GM21423 (cell line): ENCODE measurements around the gene BDKRB2.

Source experiments
- ATAC-seq: cut with Tn5 transposase; IDR thresholded peaks from one replicate; pipeline ENCODE4 v1.9.1; 2021; ENCODE audit warnings: mild to moderate bottlenecking, moderate library complexity; ENCODE audit not compliant: unreplicated experiment

The BDKRB2 gene

DNA sequence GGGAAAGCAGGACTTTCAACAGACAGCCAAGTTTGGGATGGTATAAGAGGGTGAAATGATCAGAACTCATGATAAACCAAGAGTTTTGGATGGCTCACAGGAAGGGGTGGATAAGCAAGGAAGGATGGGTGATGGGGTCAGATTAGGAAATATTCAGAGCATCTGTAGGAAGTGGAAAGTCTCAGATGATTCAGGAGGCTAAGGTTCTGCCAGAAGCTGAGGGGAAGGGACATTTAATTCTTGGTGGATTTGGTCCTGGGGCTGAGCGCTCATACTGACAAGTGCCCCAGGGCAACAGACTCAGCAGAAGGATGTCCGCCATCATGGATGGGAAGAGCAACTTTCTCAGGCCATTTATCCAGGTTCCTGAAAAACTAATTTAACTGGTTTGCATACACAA, 28.4 kb upstream of the BDKRB2 start:
- ATAC-seq, result no peak

DNA sequence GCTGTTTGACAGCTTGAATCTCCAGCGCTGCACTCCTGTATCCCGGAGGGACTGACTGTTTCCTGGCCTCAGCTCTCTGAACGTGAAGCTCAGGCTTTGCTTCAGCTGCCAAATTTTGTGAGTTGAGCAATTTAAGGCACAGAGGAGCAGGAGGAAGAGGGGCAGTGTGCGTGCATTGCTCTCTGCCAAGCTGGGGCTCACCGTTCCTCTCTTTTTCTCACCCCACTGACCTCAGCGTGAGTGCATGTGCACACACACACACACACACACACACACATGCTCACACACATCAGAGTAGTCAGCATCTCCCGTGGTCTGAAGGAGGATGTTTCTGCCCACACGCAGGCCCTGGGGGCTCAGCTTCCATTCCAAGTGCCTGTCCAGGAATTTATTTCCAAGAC, 27.8 kb upstream of the BDKRB2 start:
- no peak for ATAC-seq

DNA sequence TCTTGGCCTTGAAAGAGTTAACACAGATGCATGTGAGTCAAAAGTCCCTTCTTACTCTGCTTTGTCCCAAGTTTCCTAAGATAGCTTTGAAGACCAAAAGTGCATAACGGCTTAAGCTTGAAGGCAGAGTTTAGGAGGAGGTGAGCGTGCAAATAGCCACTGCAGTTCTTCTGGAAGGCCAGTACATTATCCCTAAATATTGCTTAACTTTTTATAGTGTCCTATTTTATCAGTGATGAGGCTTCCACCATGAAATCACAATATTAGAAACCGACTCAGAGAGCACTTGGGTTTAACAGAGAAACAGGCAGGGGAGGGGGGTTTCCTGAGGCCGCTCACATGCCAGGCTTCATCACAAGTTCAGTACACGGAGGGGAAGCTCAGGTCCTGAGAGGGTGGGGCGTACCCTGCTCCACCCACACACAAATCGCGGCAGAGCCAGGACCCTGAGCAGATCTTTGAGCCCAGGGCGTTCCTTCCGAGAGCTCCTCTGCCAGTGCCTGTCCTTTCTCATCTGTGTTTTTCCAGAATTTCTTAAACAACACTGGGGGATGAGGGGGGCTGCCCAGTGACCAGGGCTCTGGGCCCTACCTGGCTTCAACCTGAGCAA, 26.8 kb upstream of the BDKRB2 start:
- no peak for ATAC-seq

- ATAC-seq, result no peak
These were observed 25.9 kb upstream of the BDKRB2 start for GRCh38 chr14:96178461-96179321.

DNA sequence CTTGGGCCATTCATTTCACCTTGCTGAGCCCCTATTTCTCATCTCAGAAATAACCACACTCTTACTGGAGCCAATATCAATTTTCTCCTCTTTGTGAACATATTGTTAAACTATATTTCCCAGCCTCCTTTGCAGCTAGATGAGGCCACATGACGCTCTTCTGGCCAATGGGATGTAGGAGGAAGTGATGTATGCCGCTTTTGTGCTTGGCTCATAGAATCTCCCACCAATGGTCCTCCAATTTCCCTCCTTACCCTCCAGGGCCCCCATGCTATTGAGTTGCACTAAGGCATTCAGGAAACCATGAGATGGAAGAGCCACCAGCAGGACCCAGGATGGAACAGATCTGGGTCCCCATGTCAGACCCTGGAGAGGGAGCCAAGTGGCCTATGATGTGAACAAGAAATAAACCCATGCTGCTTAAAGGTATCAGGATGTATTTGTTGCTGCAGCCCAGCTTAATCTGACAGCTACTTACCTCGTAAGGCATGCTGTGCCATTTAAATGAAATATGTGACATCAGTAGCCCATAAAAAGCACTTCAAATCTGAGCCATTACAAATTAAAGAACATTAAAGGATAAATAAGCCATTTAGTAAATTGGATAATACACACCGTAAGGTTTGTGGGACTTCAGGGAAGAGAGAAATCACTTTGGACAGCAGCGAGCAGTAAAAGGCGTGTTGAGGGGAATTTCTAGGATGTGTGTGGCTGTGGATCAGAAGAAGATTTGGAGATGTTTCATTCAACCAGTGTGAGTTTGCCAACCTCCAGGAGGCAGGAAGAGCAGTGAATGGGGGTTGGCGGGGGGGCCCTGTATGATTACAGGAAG, 24.4 kb upstream of the BDKRB2 start:
- ATAC-seq, result no peak

DNA sequence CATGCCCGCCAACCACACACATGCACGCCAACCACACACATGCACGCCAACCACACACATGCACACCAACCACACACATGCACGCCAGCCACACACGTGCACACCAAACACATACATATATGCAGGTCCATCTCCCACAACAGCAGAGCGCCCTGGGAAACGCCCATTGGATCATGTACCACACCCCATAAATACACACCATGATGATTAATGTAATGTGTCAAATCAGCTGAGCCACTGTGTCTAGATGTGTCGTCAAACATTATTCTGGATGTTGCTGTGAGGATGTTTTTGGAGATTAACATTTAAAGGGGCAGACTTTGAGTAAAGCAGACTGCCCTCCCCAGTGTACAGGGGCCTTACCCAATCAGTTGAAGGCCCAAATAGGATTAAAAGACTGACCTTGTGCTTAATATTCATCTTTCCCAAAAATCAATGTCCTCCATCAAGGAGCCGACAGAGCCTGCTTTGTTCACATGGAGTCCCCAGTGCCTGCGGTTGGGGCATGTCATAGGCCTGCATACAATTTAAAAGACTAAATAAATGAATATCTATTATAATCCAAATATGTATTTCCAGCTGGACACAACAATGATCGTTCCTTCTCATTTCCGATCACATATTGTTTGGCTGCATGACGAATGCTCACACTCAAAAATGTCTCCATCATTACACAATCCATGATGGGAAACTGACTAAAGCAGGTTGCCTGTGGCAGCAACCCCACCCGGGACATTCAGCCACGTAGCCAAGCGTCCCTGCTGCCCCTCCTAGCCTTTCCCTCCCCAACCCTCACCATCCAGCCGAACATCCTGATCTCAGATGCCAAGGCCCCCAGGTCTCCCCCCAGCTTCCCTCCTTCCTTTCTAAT, 23.2 kb upstream of the BDKRB2 start:
- ATAC-seq, result no peak

DNA sequence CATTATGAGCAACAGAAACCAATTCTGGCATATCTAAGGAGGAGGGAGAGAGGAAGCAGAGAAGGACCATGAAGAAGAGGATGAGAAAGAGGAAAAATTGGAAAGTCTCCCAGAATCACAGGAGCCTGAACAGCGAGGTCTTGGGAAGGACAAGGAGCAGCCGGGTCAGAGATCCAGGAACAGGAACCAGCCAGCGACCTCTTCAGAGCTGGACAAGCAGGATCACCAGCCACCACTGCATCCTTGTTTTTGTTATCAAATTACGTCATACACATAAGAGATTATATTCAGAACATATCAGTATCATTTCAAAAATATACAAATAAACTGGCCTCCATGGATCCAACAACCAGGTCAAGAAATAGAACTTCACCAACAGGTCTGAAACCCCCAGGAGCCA, 22.1 kb upstream of the BDKRB2 start:
- ATAC-seq, result no peak

DNA sequence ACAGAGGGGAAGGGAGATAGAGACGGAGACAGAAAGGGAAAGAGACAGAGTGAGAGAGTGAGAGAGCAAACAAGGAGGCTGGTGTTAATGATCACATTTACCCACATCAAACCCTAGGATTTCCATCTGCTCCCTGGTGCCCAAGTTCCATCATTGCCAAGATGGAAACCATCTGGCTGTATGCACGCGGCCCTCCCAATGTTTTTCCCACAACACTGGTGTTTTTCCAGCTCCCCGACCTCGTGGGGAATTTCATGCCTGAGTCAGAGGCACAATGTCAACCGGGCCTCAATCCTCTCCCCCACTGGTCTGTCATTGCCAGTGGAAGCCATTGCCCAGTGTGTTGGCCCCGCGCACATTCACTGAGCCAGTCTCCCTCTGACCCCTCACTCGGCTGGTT, 19.9 kb upstream of the BDKRB2 start:
- no peak for ATAC-seq

DNA sequence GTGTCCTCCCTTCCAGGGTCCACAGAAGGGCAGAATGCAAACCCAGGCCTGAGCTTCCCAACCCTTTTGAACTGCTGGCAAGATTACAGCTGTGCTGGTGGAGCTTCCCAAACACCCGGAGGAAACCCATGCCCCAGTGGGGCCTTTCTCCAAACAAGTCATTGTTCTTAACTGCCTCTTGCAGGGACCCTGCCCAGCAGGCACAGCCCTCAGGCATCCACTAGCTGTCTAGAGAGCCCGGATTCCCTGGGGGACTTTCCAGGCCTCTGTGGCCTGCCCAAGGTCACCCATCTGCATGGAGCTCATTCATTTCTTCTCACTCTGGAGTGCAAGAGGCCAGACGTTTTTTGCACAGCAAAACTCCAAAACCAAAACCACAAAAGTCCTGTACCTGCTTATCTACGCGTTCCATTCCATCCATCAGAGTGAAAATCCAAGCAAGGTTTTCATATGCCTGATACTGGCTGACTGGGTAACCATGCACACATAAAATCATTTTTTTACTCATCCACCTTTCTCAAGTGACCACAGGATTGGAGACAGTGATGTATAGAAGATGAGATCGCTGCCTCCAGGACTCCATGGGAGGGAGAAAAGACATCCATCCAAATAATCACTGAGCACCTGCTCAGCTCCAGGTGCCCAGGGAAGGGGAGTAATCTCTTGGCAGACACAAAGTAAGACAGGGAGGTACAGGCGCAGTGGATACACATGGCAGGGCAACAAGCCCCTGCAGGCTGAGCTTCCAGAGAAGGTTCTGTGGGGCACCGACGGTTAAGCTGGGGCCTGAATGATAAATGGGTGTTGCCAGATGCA, 17.2 kb upstream of the BDKRB2 start:
- ATAC-seq, result no peak

DNA sequence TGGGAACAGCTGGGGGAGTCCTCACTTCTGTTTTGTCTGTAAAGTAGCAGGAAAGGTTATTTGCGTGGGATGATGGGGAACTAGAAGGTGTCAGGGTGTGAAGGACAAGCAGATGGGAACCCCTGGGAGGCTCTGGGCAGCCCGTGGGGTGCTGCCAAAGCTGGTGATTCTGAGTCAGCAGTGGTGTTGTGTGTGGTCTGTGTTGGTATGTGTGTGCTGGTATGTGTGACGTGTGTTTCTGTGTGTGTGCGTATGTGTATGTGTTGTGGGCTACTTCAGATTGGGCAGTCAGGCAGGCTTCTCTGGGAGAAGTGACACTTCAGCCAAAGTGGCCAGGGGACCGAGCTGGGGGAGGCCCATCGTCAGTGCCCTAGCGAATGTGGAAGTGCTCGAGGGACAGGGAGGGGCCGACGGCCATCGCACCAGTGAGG, 15.3 kb upstream of the BDKRB2 start:
- ATAC-seq, result no peak

GRCh38 chr14:96191353-96191752, 13.3 kb upstream of the BDKRB2 start:
- ATAC-seq, result no peak

DNA sequence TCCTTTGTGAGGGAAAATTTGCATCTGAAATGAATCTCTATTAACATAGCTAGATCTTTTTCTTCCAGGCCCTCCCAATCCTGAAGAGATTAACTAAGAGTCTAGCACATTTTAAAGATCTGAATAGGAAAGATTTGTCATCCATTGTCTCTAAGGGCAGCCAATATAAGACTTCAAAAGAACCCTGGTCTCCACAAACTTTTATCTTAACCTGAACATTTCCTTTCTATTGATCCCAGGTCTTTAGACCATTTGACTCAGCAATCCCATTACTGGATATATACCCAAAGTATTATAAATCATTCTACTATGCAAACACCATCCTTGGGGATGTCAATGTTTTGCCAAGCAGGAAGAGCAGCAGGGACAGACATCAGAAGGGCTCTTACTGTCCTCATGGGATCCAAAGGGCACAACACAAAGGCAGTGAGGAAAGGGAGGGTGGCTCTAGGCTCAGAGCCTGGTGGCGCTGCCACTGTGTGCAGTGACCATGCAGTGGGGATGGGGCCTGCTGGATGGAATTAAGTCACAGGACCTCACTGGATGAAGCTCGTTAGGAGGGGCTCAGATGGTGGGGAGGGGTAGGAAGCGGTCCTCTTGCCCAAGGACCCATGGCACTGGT, 12.7 kb upstream of the BDKRB2 start:
- ATAC-seq, result no peak

DNA sequence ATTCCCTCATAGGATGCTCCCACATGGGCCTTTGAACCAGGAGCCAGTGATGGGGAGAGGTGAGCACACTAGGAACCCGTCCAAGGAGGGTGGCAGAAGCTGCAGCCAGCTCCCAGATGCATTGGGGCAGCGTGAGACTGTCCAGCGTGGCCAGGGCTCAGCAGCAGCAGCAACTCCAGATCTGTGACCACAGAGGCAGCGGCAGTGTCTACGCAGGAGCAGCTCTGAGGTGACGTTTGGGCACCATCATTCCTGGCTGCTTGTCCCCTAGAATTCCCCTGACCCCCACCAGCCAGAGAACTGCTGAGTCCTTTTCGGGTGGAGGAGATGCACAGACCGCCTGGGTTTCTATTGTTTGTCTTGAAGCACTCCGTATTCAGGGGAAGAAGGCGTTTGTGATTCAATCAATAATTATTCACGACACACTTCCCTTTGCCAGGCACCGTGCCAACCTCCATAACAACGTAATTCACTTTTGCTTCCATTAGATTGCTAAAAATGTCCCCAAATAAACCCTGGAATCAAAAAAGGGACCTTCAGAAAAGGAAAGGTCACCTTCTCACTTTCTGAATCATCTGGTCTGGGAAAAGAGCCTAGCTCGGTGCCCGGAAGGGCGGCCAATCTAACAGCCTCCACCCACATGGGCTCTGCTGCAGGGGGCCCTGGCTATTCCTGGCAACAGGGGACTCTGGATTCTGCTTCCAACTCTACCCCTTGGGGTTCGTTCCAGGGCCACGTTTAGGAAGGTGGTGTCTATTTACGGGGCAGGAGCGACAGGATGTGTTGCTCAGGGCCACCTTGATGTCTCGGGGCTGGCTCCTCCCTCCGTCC, 11.4 kb upstream of the BDKRB2 start:
- no peak for ATAC-seq

DNA sequence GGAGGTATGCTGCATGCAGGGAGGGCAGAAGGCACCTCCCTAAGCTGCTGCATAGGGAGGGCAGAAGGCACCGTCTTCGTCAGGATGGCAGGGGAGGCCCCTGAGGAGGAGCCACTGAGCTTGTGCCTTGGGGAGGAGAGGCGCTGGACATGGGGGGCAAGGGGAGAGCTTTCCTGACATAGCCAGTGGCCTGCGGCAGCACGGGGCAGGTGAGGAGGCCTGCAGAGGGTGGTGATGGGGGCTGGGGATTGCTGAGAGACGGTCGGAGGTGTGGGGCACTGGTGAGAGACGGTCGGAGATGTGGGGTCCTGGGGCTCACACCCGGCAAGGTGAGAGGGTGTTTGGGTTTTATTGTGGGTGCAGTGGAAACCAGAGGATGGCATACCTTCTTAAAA, 10.4 kb upstream of the BDKRB2 start:
- ATAC-seq, result no peak

- no peak for ATAC-seq
These were observed 9.8 kb upstream of the BDKRB2 start for GRCh38 chr14:96194657-96195431.

DNA sequence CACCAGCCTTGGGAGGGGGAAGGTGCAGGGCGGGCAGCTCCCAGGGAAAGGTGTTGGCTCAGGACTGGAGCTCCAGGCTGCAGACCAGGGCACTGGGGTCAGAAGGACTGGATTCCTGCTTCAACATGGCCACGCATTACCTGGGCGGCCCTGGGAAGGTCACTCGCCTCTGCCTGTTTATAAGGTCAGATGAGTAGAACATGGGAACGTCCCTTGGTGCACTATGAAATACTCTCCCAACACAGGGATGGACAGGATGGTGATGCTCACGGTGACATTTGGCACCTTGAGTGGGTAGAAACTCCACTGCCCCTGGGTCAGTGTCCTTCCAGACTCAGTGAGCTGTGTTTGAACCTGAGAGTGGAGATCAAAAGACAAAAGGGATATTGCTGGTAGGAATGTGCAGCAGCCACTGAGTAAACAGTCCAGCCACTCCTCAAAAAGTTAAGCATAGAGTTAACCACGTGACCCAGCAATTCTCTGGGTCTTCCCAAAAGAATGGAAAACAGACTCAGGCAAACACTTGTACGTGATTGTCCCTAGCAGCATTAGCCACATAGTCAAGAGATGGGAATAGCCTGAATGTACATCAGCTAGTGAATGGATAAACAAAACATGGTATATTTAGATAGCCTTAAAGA, 9.1 kb upstream of the BDKRB2 start:
- no peak for ATAC-seq

- ATAC-seq, result no peak
These were observed 7.3 kb upstream of the BDKRB2 start for GRCh38 chr14:96197163-96197852.
